ENCODE data around the gene SETSIP.
"Not testable (repeated sequence)": the region's sequence is repeated elsewhere in the genome, so short reads cannot be mapped to it uniquely, and the experiment has no call there.

Gene SETSIP

DNA sequence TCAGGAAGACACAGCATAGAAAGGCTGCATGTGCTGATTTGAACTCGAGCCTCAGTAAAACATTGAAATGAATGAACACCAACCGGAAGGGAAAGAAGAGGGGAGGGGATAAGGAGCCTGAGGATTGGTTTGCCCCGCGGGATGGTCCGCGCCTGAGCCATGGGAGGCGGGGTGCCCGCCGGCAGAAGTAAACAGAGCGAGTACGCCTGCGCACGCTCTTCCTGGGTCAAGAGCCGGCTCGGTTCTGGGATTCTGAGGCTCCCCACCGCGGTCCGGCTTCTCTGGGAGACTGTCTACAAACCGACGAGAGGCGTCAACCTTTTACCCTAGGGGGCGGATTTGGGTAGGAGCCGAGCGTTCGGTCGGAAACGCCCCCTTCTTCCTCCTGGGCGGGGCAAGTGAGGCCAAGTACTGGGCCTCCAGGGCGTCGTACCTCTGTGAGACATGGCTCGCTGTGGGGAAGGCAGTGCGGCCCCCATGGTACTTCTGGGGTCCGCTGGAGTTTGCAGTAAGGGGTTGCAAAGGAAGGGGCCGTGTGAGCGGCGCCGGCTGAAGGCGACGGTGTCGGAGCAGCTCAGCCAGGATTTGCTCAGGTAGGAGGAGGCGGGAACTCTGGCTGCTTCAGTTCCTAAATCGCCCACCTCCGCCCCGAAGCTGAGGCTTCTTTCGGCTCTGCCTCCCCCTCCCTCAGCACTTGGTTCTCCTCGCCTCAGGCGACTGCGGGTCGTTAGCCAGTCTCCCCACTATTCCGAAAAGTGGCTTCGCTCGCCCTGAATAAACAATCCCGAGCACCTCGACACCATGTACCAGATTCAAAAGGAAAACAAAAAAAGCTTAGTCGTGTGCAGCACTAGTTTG lies 5.1 kb upstream of the SETSIP start, which contains the start of gene BTBD8:
Gene BTBD8 (plus strand): TSS at position 218 of the 858 bp plus-strand sequence. CDS start 227 bp downstream, at position 445.
- H3K27ac ChIP-seq (ENCODE audit: low read length), result peak within 1 kb of the TSS; percentile 8; the same call in 1 of the 2 replicates
- peaks cover 4% of the 10 kb centered on the region; the same call in 1 of the 2 replicates for H3K4me1 ChIP-seq (ENCODE audit: low read length)
- TF ChIP-seq, protein P1, sequence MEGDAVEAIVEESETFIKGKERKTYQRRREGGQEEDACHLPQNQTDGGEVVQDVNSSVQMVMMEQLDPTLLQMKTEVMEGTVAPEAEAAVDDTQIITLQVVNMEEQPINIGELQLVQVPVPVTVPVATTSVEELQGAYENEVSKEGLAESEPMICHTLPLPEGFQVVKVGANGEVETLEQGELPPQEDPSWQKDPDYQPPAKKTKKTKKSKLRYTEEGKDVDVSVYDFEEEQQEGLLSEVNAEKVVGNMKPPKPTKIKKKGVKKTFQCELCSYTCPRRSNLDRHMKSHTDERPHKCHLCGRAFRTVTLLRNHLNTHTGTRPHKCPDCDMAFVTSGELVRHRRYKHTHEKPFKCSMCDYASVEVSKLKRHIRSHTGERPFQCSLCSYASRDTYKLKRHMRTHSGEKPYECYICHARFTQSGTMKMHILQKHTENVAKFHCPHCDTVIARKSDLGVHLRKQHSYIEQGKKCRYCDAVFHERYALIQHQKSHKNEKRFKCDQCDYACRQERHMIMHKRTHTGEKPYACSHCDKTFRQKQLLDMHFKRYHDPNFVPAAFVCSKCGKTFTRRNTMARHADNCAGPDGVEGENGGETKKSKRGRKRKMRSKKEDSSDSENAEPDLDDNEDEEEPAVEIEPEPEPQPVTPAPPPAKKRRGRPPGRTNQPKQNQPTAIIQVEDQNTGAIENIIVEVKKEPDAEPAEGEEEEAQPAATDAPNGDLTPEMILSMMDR (IDR thresholded peaks at IDR 0.05; ENCODE audit: low read length), result no peak
- TF ChIP-seq EZH2phosphoT487 (IDR thresholded peaks at IDR 0.05; ENCODE audit: low read length) (no peak), EZH2 (optimal IDR thresholded peaks at IDR 0.05; ENCODE audit: low read depth, low read length) (no peak)
- peak; percentile 88 for DNase-seq
- no peaks in the 10 kb centered on the region for H3K79me2 ChIP-seq (ENCODE audit: low read length)
- peak within 1 kb of the TSS; percentile 74 for H2AFZ ChIP-seq (ENCODE audit: low read length)
- H3K9ac ChIP-seq (ENCODE audit: low read length), result peak within 1 kb of the TSS; percentile 59
- no peaks in the 10 kb centered on the region for H3K9me3 ChIP-seq (replicated peaks; ENCODE audit: insufficient read depth, low read length)
- no peaks in the 10 kb centered on the region for H3F3A ChIP-seq (ENCODE audit: insufficient read depth, low read length)
- peak within 1 kb of the TSS; percentile 88 for H3K4me3 ChIP-seq (ENCODE audit: low read length)
- no peaks in the 10 kb centered on the region for H3K36me3 ChIP-seq (replicated peaks; ENCODE audit: insufficient read depth, low read length)
- no peaks in the 10 kb centered on the region for H3K27me3 ChIP-seq (replicated peaks; ENCODE audit: insufficient read depth, low read length)
- H3K9me2 ChIP-seq (replicated peaks; ENCODE audit: insufficient read depth, low read length), result no peaks in the 10 kb centered on the region
- peak within 1 kb of the TSS; percentile 46 for H3K4me2 ChIP-seq (ENCODE audit: low read depth, low read length)
- no peaks in the 10 kb centered on the region for H4K20me1 ChIP-seq (ENCODE audit: insufficient read depth, low read length)

DNA sequence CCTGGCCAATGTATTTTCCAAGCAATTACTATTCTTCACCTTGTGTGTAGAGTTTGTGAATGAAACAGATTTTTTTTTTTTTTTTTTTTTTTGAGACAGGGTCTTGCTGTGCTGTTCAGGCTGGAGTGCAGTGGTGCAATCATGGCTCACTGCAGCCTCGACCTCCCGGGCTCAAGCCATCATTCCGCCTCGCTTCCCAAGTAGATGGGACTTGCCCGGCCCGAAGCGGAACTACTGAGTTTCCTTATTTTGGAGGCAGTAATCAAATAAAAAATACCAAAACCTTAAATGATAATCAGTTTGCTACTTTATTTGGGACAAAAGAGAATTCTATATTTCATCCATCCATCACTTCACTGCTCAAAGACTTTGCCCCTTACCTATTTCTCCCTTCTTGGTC lies 4.2 kb upstream of the SETSIP start:
- Histone ChIP-seq H2AFZ (ENCODE audit: low read length) (peak overlapping the region; percentile 74), H3K9ac (ENCODE audit: low read length) (no peak overlapping the region), H4K20me1 (ENCODE audit: insufficient read depth, low read length) (no peaks in the 10 kb centered on the region), H3K4me1 (ENCODE audit: low read length) (peaks cover 4% of the 10 kb centered on the region; the same call in 1 of the 2 replicates), H3K9me3 (replicated peaks; ENCODE audit: insufficient read depth, low read length) (no peaks in the 10 kb centered on the region), H3K36me3 (replicated peaks; ENCODE audit: insufficient read depth, low read length) (no peaks in the 10 kb centered on the region), H3K9me2 (replicated peaks; ENCODE audit: insufficient read depth, low read length) (no peaks in the 10 kb centered on the region), H3F3A (ENCODE audit: insufficient read depth, low read length) (no peaks in the 10 kb centered on the region), H3K27ac (ENCODE audit: low read length) (no peak overlapping the region), H3K79me2 (ENCODE audit: low read length) (no peaks in the 10 kb centered on the region), H3K27me3 (replicated peaks; ENCODE audit: insufficient read depth, low read length) (no peaks in the 10 kb centered on the region), H3K4me2 (ENCODE audit: low read depth, low read length) (peak overlapping the region; percentile 46), H3K4me3 (ENCODE audit: low read length) (no peak overlapping the region)
- TF ChIP-seq, protein P1 (IDR thresholded peaks at IDR 0.05; ENCODE audit: low read length), result no peak
- TF ChIP-seq EZH2phosphoT487 (IDR thresholded peaks at IDR 0.05; ENCODE audit: low read length) (no peak), EZH2 (optimal IDR thresholded peaks at IDR 0.05; ENCODE audit: low read depth, low read length) (no peak)
- DNase-seq, result no peak

DNA sequence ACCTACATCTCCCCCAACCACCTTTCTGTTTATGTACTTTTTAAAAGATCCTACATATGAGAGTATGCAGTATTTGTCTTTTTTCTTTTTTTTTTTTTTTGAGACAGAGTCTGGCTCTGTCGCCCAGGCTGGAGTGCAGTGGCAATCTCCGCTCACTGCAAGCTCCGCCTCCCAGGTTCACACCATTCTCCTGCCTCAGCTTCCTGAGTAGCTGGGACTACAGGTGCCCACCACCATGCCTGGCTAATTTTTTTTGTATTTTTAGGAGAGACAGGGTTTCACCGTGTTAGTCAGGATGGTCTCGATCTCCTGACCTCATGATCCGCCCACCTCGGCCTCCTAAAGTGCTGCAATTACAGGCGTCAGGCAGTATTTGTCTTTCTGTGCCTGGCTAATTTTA lies 2.9 kb upstream of the SETSIP start:
- H3K27ac ChIP-seq (ENCODE audit: low read length); H3K4me1 ChIP-seq (ENCODE audit: low read length); H4K20me1 ChIP-seq (ENCODE audit: insufficient read depth, low read length); H3K4me3 ChIP-seq (ENCODE audit: low read length); H3K79me2 ChIP-seq (ENCODE audit: low read length); H3K36me3 ChIP-seq (replicated peaks; ENCODE audit: insufficient read depth, low read length); H3K9ac ChIP-seq (ENCODE audit: low read length); H2AFZ ChIP-seq (ENCODE audit: low read length); H3K27me3 ChIP-seq (replicated peaks; ENCODE audit: insufficient read depth, low read length); H3K9me3 ChIP-seq (replicated peaks; ENCODE audit: insufficient read depth, low read length); H3F3A ChIP-seq (ENCODE audit: insufficient read depth, low read length); DNase-seq; H3K9me2 ChIP-seq (replicated peaks; ENCODE audit: insufficient read depth, low read length); H3K4me2 ChIP-seq (ENCODE audit: low read depth, low read length): not testable (repeated sequence)

- Histone ChIP-seq H3K27me3 (replicated peaks; ENCODE audit: insufficient read depth, low read length) (no peaks in the 10 kb centered on the region), H3K4me1 (ENCODE audit: low read length) (peaks cover 4% of the 10 kb centered on the region; the same call in 1 of the 2 replicates), H3K9me2 (replicated peaks; ENCODE audit: insufficient read depth, low read length) (no peaks in the 10 kb centered on the region), H3K36me3 (replicated peaks; ENCODE audit: insufficient read depth, low read length) (no peaks in the 10 kb centered on the region), H3K9ac (ENCODE audit: low read length) (no peak overlapping the region), H4K20me1 (ENCODE audit: insufficient read depth, low read length) (no peaks in the 10 kb centered on the region), H2AFZ (ENCODE audit: low read length) (no peak overlapping the region), H3F3A (ENCODE audit: insufficient read depth, low read length) (no peaks in the 10 kb centered on the region), H3K79me2 (ENCODE audit: low read length) (no peaks in the 10 kb centered on the region), H3K4me2 (ENCODE audit: low read depth, low read length) (no peak overlapping the region), H3K4me3 (ENCODE audit: low read length) (no peak overlapping the region), H3K9me3 (replicated peaks; ENCODE audit: insufficient read depth, low read length) (no peaks in the 10 kb centered on the region), H3K27ac (ENCODE audit: low read length) (no peak overlapping the region)
- DNase-seq, result no peak
- TF ChIP-seq EZH2 (optimal IDR thresholded peaks at IDR 0.05; ENCODE audit: low read depth, low read length) (no peak), EZH2phosphoT487 (IDR thresholded peaks at IDR 0.05; ENCODE audit: low read length) (no peak)
- TF ChIP-seq, protein P1 (IDR thresholded peaks at IDR 0.05; ENCODE audit: low read length), result no peak
Observed at GRCh38 chr1:92076363-92076762, 1.2 kb upstream of the SETSIP start.

DNA sequence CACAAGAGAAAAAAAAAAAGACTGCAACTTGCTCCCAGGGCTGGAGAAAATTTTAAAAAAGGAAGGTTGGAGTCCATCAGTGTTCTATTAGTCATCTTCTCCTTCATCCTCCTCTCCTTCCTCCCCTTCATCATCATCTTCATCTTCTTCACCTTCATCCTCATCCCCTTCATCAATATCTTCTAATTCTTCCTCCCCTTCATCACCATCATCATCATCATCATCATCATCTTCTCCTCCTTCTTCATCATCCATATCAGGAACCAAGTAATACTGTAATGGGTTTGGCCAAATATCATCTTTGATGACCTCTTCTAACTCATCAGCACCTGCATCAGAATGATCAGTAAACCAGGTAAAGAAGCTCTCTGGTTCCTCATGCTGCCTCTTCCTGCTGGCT lies 765 bp downstream of the SETSIP start:
- H3K4me1 ChIP-seq (ENCODE audit: low read length); H3K36me3 ChIP-seq (replicated peaks; ENCODE audit: insufficient read depth, low read length); H3K27me3 ChIP-seq (replicated peaks; ENCODE audit: insufficient read depth, low read length); H3K9me2 ChIP-seq (replicated peaks; ENCODE audit: insufficient read depth, low read length); H3K9ac ChIP-seq (ENCODE audit: low read length); H4K20me1 ChIP-seq (ENCODE audit: insufficient read depth, low read length); H3K4me3 ChIP-seq (ENCODE audit: low read length); H3F3A ChIP-seq (ENCODE audit: insufficient read depth, low read length); H3K79me2 ChIP-seq (ENCODE audit: low read length); H2AFZ ChIP-seq (ENCODE audit: low read length); DNase-seq; H3K4me2 ChIP-seq (ENCODE audit: low read depth, low read length); H3K9me3 ChIP-seq (replicated peaks; ENCODE audit: insufficient read depth, low read length); H3K27ac ChIP-seq (ENCODE audit: low read length): not testable (repeated sequence)

Data from MM.1S (cell line).